Vagina (tissue), 2 donors: Measurements from ENCODE around the gene MON1B. TPM values are rescaled to one million over a fixed set of nuclear protein-coding genes. Genes with fewer than 3 reads are reported as not detected.
"Not testable (repeated sequence)": the region's sequence is repeated elsewhere in the genome, so short reads cannot be mapped to it uniquely, and the experiment has no call there.

Source experiments
- DNase-seq, 2 donors: peaks; one replicate each; pipeline ENCODE4 v3.0.0-alpha.2; 2017; ENCODE audit errors: extremely low spot score in 2 of 2
- H3K27ac ChIP-seq: fragments of 200-600 bp; sonication (generic); one replicate; pipeline ENCODE4 v1.5.1; 2019
- H3K27me3 ChIP-seq: fragments of 200-600 bp; sonication (generic); one replicate; pipeline ENCODE4 v1.5.1; 2019
- H3K36me3 ChIP-seq, 2 donors: fragments of 200-600 bp; sonication (generic); one replicate each; pipeline ENCODE4 v1.5.1; 2017 to 2019
- H3K4me1 ChIP-seq: fragments of 200-600 bp; sonication (generic); one replicate; pipeline ENCODE4 v1.5.1; 2019
- H3K4me3 ChIP-seq, 2 donors: fragments of 200-600 bp; sonication (generic); 1 replicate in 1 of 2; 2 replicates in 1 of 2; pipeline ENCODE4 v1.5.1; 2016 to 2019
- H3K9me3 ChIP-seq: fragments of 200-600 bp; sonication (generic); one replicate; pipeline ENCODE4 v1.5.1; 2019
- POLR2A ChIP-seq, 2 donors: fragments of 450-650 bp; IDR thresholded peaks; one replicate each; pipeline ENCODE4 v1.6.1; 2017; ENCODE audit warnings: antibody characterized with exemption in 2 of 2, mild to moderate bottlenecking in 2 of 2, moderate library complexity in 2 of 2
- POLR2AphosphoS5 ChIP-seq, 2 donors: sonication (generic); formaldehyde crosslinking; IDR thresholded peaks; one replicate each; pipeline ENCODE4 v1.9.0; 2017; ENCODE audit warnings: antibody characterized with exemption in 2 of 2, mild to moderate bottlenecking in 2 of 2, low read depth in 1 of 2; ENCODE audit not compliant: insufficient read depth in 1 of 2
- intact Hi-C: fragments of 100-400 bp; cut with DNase I; formaldehyde crosslinking; loops from one replicate; pipeline ENCODE4 v1.15.1; 2023
- total RNA-seq: library from RNA; depleted of rRNA; stranded (reverse); fragments of >200 nt; gene quantifications from one replicate; pipeline ENCODE4 v1.2.3, GENCODE V29; 2016
- TF ChIP-seq, protein P1 (sequence below), 3 experiments: fragments of 450-650 bp in 2 of 3; fragments of 200-600 bp in 1 of 3; sonication (generic) in 1 of 3; IDR thresholded peaks; one replicate each; pipeline ENCODE4 v1.5.1; 2017 to 2019; ENCODE audit warnings: antibody characterized with exemption in 3 of 3, mild to moderate bottlenecking in 2 of 3, moderate library complexity in 2 of 3

MON1B gene
- total RNA-seq, 1 donor from 2014 or later = 28.2 TPM

DNA sequence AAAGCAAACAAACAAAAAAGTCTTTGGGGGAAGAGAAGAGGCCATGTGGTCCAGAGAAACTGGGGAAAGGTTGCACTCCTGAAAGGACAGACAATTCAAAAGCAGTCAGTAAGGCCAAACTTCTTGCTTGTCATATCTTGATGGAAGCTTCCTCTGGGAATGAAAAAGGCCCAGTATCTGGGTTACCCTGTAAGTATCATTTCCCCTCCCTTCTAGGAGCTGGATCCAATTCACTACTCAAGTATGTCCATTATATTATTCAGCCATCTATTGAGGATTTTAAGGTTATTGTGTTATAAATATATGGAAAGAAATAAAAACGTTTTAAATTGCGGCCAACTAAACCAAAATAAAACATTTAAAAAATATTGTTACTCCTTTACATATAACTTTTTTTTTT lies 26.0 kb upstream of the MON1B start:
- H3K27me3 ChIP-seq = no peaks in the 10 kb centered on the region
- no peaks in the 10 kb centered on the region for H3K36me3 ChIP-seq
- no peak overlapping the region for H3K27ac ChIP-seq
- H3K9me3 ChIP-seq = no peaks in the 10 kb centered on the region
- no peak for DNase-seq
- TF ChIP-seq, protein P1, sequence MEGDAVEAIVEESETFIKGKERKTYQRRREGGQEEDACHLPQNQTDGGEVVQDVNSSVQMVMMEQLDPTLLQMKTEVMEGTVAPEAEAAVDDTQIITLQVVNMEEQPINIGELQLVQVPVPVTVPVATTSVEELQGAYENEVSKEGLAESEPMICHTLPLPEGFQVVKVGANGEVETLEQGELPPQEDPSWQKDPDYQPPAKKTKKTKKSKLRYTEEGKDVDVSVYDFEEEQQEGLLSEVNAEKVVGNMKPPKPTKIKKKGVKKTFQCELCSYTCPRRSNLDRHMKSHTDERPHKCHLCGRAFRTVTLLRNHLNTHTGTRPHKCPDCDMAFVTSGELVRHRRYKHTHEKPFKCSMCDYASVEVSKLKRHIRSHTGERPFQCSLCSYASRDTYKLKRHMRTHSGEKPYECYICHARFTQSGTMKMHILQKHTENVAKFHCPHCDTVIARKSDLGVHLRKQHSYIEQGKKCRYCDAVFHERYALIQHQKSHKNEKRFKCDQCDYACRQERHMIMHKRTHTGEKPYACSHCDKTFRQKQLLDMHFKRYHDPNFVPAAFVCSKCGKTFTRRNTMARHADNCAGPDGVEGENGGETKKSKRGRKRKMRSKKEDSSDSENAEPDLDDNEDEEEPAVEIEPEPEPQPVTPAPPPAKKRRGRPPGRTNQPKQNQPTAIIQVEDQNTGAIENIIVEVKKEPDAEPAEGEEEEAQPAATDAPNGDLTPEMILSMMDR (IDR thresholded peaks at IDR 0.05) = no peak
- no peaks in the 10 kb centered on the region for H3K4me1 ChIP-seq
- intact Hi-C loops = no loop called here
- no peak overlapping the region for H3K4me3 ChIP-seq

DNA sequence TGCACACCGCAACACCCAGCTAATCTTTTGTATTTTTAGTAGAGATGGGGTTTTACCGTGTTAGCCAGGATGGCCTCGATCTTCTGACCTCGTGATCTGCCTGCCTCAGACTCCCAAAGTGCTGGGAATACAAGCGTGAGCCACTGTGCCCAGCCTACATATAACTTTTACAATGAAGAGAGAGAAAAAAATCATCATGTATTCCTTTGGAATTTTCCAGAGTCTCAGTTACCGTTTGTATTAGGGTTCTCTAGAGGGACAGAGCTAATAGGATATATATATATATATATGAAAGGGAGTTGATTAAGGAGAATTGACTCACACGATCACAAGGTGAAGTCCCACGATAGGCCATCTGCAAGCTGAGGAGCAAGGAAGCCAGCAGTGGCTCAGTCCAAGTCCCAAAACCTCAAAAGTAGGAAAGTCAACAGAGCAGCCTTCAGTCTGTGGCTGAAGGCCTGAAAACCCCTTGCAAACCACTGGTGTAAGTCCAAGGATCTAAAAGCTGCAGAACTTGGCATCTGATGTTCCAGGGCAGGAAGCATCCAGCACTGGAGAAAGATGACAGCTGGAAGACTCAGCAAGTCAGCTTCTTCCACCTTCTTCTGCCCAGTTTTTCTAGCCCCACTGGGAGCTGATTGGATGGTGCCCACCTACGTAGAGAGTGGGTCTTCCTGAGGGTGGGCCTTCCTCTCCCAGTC lies 25.3 kb upstream of the MON1B start:
- H3K4me3 ChIP-seq, DNase-seq, H3K27ac ChIP-seq, H3K9me3 ChIP-seq, H3K4me1 ChIP-seq, intact Hi-C loops, H3K36me3 ChIP-seq, H3K27me3 ChIP-seq: not testable (repeated sequence)

DNA sequence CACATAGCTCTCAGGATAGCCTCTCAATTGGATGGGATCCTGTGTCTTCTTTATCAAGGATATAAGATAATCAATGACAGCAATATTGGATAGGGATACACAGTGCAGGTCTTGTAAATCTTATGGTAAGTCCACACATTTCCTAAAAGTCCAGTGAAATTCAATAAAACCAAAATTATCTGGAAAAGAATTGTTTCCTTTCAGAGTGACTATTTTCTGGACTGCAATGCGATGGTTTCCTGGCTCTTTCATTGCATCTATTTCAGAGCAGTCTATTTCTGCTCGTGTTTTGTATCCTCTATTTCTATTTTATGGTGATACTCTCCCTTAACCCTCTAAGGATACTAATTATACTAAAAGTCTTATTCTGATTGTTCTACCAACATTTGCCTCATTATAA lies 24.3 kb upstream of the MON1B start:
- H3K4me1 ChIP-seq = no peaks in the 10 kb centered on the region
- H3K36me3 ChIP-seq = no peaks in the 10 kb centered on the region
- H3K27ac ChIP-seq = no peak overlapping the region
- no peak overlapping the region for H3K4me3 ChIP-seq
- H3K9me3 ChIP-seq = no peaks in the 10 kb centered on the region
- DNase-seq = no peak
- H3K27me3 ChIP-seq = no peaks in the 10 kb centered on the region
- intact Hi-C loops = no loop called here
- TF ChIP-seq POLR2A (IDR thresholded peaks at IDR 0.05) = no peak

DNA sequence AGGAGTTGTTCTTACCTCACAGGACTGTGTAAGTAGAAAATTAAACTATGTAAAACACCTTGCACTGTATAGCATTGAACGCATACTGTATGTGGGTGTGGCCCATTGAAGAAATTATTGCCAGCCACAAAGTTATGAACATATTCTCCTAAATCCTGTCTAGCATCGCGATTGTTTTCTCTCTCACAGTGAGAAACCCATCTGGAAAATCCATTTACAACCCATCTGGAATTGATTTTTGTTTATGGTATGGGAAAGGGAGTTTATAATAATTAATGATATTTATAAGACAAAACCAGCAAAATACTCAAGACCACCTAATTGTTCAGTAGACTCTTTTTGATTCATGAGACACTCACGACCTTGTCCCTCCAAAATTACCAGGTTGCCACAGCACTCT lies 22.1 kb upstream of the MON1B start:
- H3K9me3 ChIP-seq = no peaks in the 10 kb centered on the region
- intact Hi-C loops = no loop called here
- no peak for DNase-seq

DNA sequence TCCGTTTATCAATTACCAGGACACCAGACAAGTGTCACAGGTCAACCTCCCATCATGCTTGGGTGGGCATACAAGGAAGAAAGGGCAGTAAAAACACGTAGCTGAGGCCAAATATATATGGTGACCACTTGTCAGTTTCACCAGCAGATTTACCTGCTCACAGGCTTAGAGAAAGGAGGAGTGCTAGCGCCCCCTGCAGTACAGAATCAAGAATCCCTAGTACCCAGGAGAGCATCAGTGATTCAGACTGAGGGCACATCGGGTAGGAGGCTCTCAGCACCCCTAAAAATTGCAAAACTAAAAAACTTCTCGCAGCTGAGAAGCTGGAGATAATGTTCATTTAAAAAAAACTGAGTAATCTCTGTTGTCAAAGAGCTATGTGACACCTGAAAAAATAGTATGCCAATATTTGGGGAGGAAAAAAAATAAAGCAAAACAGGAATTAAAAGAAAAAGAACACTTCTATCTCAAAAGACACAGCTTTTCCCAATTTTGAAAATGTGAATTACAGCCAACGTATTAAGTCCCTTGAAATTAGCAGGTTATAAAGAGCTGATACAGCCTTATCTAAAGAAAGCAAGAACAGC lies 21.2 kb upstream of the MON1B start:
- TF ChIP-seq POLR2A (IDR thresholded peaks at IDR 0.05) = no peak
- DNase-seq = no peak
- Histone ChIP-seq H3K4me1 (no peaks in the 10 kb centered on the region), H3K4me3 (no peak overlapping the region), H3K27ac (no peak overlapping the region), H3K27me3 (no peaks in the 10 kb centered on the region), H3K9me3 (no peaks in the 10 kb centered on the region), H3K36me3 (no peaks in the 10 kb centered on the region)
- intact Hi-C loops = loop anchor here (5.0 kb wide), 1 partner anchor 1372 kb away; no protein-coding TSS in a partner anchor

More for the DNA sequence above, 22.1 kb upstream of the MON1B start:
- Histone ChIP-seq H3K4me3 (no peak overlapping the region), H3K4me1 (no peaks in the 10 kb centered on the region), H3K36me3 (no peaks in the 10 kb centered on the region), H3K27ac (no peak overlapping the region), H3K27me3 (no peaks in the 10 kb centered on the region)
- TF ChIP-seq, protein P1 (IDR thresholded peaks at IDR 0.05) = no peak
- no peak for TF ChIP-seq POLR2A (IDR thresholded peaks at IDR 0.05)
- no peak for TF ChIP-seq POLR2AphosphoS5 (IDR thresholded peaks at IDR 0.05; ENCODE audit: insufficient read depth in 1 of 2, low read depth in 1 of 2)

DNA sequence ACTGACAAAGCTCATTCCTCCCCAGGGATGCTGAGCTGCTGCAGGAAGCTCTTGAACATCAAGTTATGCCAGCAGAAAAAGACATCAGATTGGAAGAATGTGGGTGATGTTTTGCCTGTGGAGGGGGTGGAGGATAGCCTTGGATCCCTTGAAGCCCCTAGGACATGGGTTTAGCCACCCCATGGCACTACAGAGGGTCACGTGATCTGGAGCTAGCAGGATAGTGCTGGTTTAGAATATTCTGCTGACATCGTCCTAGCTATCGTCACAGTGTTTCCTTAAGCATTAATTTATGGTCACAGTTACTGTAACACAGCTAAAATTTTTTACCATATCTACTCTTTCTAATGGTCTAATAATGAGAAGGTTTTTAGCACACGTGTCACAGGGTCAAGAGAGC lies 20.2 kb upstream of the MON1B start:
- Histone ChIP-seq H3K4me1 (no peaks in the 10 kb centered on the region), H3K4me3 (no peak overlapping the region), H3K9me3 (no peaks in the 10 kb centered on the region), H3K27ac (no peak overlapping the region), H3K36me3 (no peaks in the 10 kb centered on the region), H3K27me3 (no peaks in the 10 kb centered on the region)
- DNase-seq = no peak
- intact Hi-C loops = loop anchor here (5.0 kb wide), 1 partner anchor 1374 kb away; no protein-coding TSS in a partner anchor
- TF ChIP-seq POLR2AphosphoS5 (IDR thresholded peaks at IDR 0.05; ENCODE audit: insufficient read depth in 1 of 2, low read depth in 1 of 2) (no peak), POLR2A (IDR thresholded peaks at IDR 0.05) (no peak)
- TF ChIP-seq, protein P1 (IDR thresholded peaks at IDR 0.05) = no peak
